Heart left ventricle (tissue), 16 donors: ENCODE results near the gene CALML5. TPM values are rescaled to one million over a fixed set of nuclear protein-coding genes. Genes with fewer than 3 reads are reported as not detected.

Experiments used
- ATAC-seq, 4 donors: fragments of 200-7000 bp; cut with Tn5 transposase; one replicate each; pipeline ENCODE4 v1.9.1; 2020 to 2022; ENCODE audit warnings: moderate library complexity in 4 of 4, mild to moderate bottlenecking in 3 of 4, moderate number of reproducible peaks in 1 of 4
- DNase-seq, 5 donors: peaks; one replicate each; pipeline ENCODE4 v3.0.0-alpha.2; 2020
- H3K27ac ChIP-seq, 12 donors: fragments of 200-600 bp; sonication (generic) in 4 of 12; one replicate each; pipeline versions ENCODE4 v1.5.0 to v1.8.0; 2016 to 2022; ENCODE audit warnings: mild to moderate bottlenecking in 2 of 12
- H3K27me3 ChIP-seq, 9 donors: fragments of 200-600 bp; sonication (generic) in 2 of 9; one replicate each; pipeline versions ENCODE4 v1.5.1 to v1.8.0; 2016 to 2022; ENCODE audit warnings: mild to moderate bottlenecking in 3 of 9
- H3K36me3 ChIP-seq, 9 donors: fragments of 200-600 bp; sonication (generic) in 2 of 9; one replicate each; pipeline versions ENCODE4 v1.5.0 to v1.8.0; 2018 to 2022; ENCODE audit warnings: mild to moderate bottlenecking in 2 of 9
- H3K4me1 ChIP-seq, 12 donors: fragments of 200-600 bp; sonication (generic) in 4 of 12; one replicate each; pipeline versions ENCODE4 v1.5.0 to v1.8.0; 2016 to 2022; ENCODE audit warnings: mild to moderate bottlenecking in 3 of 12
- H3K4me3 ChIP-seq, 12 donors: fragments of 200-600 bp; sonication (generic) in 4 of 12; one replicate each; pipeline versions ENCODE4 v1.5.0 to v1.8.0; 2017 to 2022; ENCODE audit warnings: mild to moderate bottlenecking in 9 of 12, moderate library complexity in 4 of 12
- H3K9me3 ChIP-seq, 12 donors: fragments of 200-600 bp; sonication (generic) in 4 of 12; one replicate each; pipeline versions ENCODE4 v1.5.0 to v1.8.0; 2016 to 2022; ENCODE audit warnings: mild to moderate bottlenecking in 1 of 12
- CTCF ChIP-seq, 12 donors: fragments of 200-600 bp; sonication (generic) in 4 of 12; IDR thresholded peaks; one replicate each; pipeline versions ENCODE4 v1.5.0 to v1.8.0; 2018 to 2022; ENCODE audit warnings: antibody characterized with exemption in 12 of 12, mild to moderate bottlenecking in 5 of 12
- POLR2A ChIP-seq, 2 donors: fragments of 450-650 bp; IDR thresholded peaks; one replicate each; pipeline ENCODE4 v1.6.1; 2017; ENCODE audit warnings: antibody characterized with exemption in 2 of 2, mild to moderate bottlenecking in 2 of 2, moderate library complexity in 2 of 2
- WGBS, 4 donors: extraction: QIAGEN DNeasy Blood & Tissue Kit in 2 of 4; methylation state at CpG; one replicate each; pipeline versions ENCODE4 v1.1.5 to v1.1.7; 2013 to 2018; 5-methylcytosine and 5-hydroxymethylcytosine counted together
- intact Hi-C, 10 donors: fragments of 100-400 bp; cut with DNase I; formaldehyde crosslinking; loops; one replicate each; pipeline versions ENCODE4 v1.11.1 to v1.14.2; 2022
- polyA plus RNA-seq, 2 donors: library from polyadenylated mRNA; stranded (reverse); fragments of 200-250 nt; gene quantifications; one replicate each; pipeline ENCODE4 v1.2.3, GENCODE V29; 2013
- total RNA-seq, 9 donors: library from RNA; depleted of rRNA in 2 of 9; stranded (reverse); fragments of >200 nt in 2 of 9; fragmentation: NEBNext Ultra II Directional in 3 of 9; extraction: Animal tissue kit (Norgen Biotek cat#: 25700) in 3 of 9; gene quantifications; one replicate each; pipeline versions ENCODE4 v1.1.0 to v1.2.4, GENCODE V29; 2016 to 2023
- donor health status: ischemic (EF 13 %, LVEDD 7.1; RV severe dilation, severe dysfunction).
- donor health status: healthy with polysubstance abuse.
- donor health status: DM: no; HTN: yes; CAD: no.
- donor health status: DM: no; HTN: no; CAD: no.
- donor health status: ischemic (EF 25% LVEDD 6.9; RV normal size, moderate dysfunction).
- donor health status: ischemic (EF 25% LVEDD 5.7; RV mildly dilated, moderate dysfunction).
- donor health status: healthy.
- donor health status: DM: yes; HTN: yes; CAD: no.
- donor health status: ischemic (EF 35%, LVEDD 5.7; RV mildly dilated, moderate dysfunction).
- donor health status: nonischemic (EF 11% LVEDD 7.7; RV severe dilation, severe dysfunction).
- donor health status: DM: yes; HTN: yes; CAD: no.
- donor health status: PGD.
- donor health status: ischemic (EF 29% LVEDD 5.4; RV normal size, mild dysfunction).
- donor health status: nonischemic (EF 23%, LVEDD 6.1; RV moderate dilation, normal function).

Gene CALML5
- total and polyA plus RNA-seq, 11 donors: not detected

- H3K4me3 ChIP-seq: no peak overlapping the region
- intact Hi-C loops: loop anchor here in 1 of 10 donors (5.0 kb wide), 1 partner anchor 91 kb away; no protein-coding TSS in a partner anchor
- DNase-seq (peak in 1 of 5 donors; percentile 36), ATAC-seq (peak in 2 of 4 donors; percentile 22 to 24)
- no peaks in the 10 kb centered on the region for H3K27me3 ChIP-seq
- 63 to 79% (median 65%) methylated on average over 10 of the region's 10 CpGs for WGBS, 4 donors
- H3K4me1 ChIP-seq: peaks cover 0 to 26% (median 0%) of the 10 kb centered on the region in 12 donors
- H3K9me3 ChIP-seq: no peaks in the 10 kb centered on the region
- H3K36me3 ChIP-seq: no peaks in the 10 kb centered on the region
- peak overlapping the region in 3 of 12 donors; percentile 21 to 45 (median 44) for H3K27ac ChIP-seq
- TF ChIP-seq CTCF (IDR thresholded peaks at IDR 0.05) (no peak), POLR2A (IDR thresholded peaks at IDR 0.05) (no peak)
Measured at GRCh38 chr10:5531558-5532306, 32.4 kb upstream of the CALML5 start.

- ATAC-seq: no peak
- WGBS, 4 donors: 93 to 96% (median 95%) methylated on average over 11 to 16 of the region's 16 CpGs
- intact Hi-C loops: loop anchor here in 1 of 10 donors (5.0 kb wide), 1 partner anchor 91 kb away; no protein-coding TSS in a partner anchor
- Histone ChIP-seq H3K27me3 (no peaks in the 10 kb centered on the region), H3K27ac (peak overlapping the region in 2 of 12 donors; percentile 44 to 45), H3K9me3 (no peaks in the 10 kb centered on the region), H3K36me3 (no peaks in the 10 kb centered on the region), H3K4me1 (peaks cover 0 to 22% (median 0%) of the 10 kb centered on the region in 12 donors), H3K4me3 (no peak overlapping the region)
- peak in 1 of 5 donors; percentile 26 for DNase-seq
- TF ChIP-seq POLR2A (IDR thresholded peaks at IDR 0.05) (no peak), CTCF (IDR thresholded peaks at IDR 0.05) (no peak)
Measured at GRCh38 chr10:5530846-5531557, 31.6 kb upstream of the CALML5 start.

- DNase-seq (peak in 1 of 5 donors; percentile 28), ATAC-seq (no peak)
- Histone ChIP-seq H3K4me3 (no peak overlapping the region), H3K36me3 (no peaks in the 10 kb centered on the region), H3K27me3 (no peaks in the 10 kb centered on the region), H3K27ac (peak overlapping the region in 2 of 12 donors; percentile 12 to 44), H3K9me3 (no peaks in the 10 kb centered on the region), H3K4me1 (peaks cover 0 to 16% (median 0%) of the 10 kb centered on the region in 12 donors)
- intact Hi-C loops: loop anchor here in 1 of 10 donors (5.0 kb wide), 1 partner anchor 92 kb away; no protein-coding TSS in a partner anchor
- TF ChIP-seq POLR2A (IDR thresholded peaks at IDR 0.05): no peak
- no peak for TF ChIP-seq CTCF (IDR thresholded peaks at IDR 0.05)
- WGBS, 4 donors: 90 to 96% (median 94%) methylated on average over 4 to 5 of the region's 5 CpGs
Measured at GRCh38 chr10:5530412-5530806, 31.0 kb upstream of the CALML5 start.
